HPDE6-E6E7 (cell line): Measurements from ENCODE around the gene PRSS56.
"Not testable (repeated sequence)": the region's sequence is repeated elsewhere in the genome, so short reads cannot be mapped to it uniquely, and the experiment has no call there.

Experiments used
- DNase-seq: peaks from one replicate; pipeline ENCODE4 v3.0.0; 2011; ENCODE audit warnings: missing footprints; ENCODE audit errors: extremely low spot score

The PRSS56 gene

GRCh38 chr2:232541961-232542714 lies 21.9 kb downstream of the PRSS56 start:
- DNase-seq: no peak

GRCh38 chr2:232542715-232543467 lies 22.7 kb downstream of the PRSS56 start:
- DNase-seq: no peak

GRCh38 chr2:232543491-232543890 lies 23.3 kb downstream of the PRSS56 start:
- no peak for DNase-seq

- no peak for DNase-seq
These were observed 23.9 kb downstream of the PRSS56 start for GRCh38 chr2:232543928-232544631.

GRCh38 chr2:232544674-232545073 lies 24.5 kb downstream of the PRSS56 start:
- no peak for DNase-seq

- no peak for DNase-seq
These were observed 25.6 kb downstream of the PRSS56 start for GRCh38 chr2:232545511-232546375.

GRCh38 chr2:232547991-232548390 lies 27.8 kb downstream of the PRSS56 start:
- DNase-seq: no peak

GRCh38 chr2:232549655-232550353 lies 29.6 kb downstream of the PRSS56 start:
- no peak for DNase-seq

DNA sequence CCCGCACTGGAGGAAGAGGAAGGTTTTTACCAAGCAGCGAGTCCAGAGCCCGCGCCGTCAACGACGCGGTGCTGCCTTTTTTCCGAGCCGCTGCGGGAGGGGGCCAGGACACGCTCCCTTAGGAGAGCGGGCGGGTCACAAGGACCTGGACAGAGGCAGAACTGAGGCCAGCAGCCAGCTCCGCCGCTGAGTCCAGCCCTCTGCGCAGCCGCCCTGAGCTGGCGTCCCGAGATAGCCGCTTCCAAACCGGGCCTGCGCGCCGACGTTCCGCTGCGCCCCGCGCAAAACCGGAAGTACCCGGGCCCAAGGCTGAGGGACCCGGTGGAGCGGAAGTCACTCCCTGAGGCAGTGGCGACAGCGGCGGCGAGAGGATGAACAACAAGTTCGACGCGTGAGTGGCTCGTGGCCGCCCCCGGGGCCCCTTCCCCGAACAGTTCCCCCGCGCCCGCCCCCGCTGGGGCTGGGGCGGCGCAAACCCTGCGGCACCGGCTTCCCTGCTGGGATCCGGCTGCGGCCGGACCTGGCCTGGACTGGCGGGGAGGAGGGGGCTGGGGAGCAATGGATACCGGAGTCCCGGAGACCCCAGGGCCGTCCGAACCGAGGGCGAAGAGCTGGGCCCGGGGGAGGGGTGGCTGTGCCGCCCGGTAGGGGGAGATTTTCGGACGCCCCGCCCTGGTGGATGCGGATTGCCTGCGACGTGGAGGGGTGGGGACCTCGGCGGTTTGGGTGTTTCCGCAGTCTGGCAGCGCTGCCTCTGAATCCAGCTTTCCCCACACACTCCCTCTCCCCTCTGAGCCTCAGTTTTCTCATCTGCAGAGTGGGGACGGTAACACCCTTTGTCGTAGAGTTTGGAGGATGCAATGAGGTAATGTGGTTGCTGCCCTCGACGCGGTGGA lies 30.4 kb downstream of the PRSS56 start, which contains the start of the genes EIF4E2 and TIGD1:
Gene EIF4E2 (plus strand): TSS at position 336 of the 896 bp plus-strand sequence. CDS start 36 bp downstream, at position 372.
Gene TIGD1 (minus strand): TSS at position 204 of the 896 bp plus-strand sequence. CDS start 675 bp downstream, outside the sequence.
- DNase-seq: peak; percentile 98

DNA sequence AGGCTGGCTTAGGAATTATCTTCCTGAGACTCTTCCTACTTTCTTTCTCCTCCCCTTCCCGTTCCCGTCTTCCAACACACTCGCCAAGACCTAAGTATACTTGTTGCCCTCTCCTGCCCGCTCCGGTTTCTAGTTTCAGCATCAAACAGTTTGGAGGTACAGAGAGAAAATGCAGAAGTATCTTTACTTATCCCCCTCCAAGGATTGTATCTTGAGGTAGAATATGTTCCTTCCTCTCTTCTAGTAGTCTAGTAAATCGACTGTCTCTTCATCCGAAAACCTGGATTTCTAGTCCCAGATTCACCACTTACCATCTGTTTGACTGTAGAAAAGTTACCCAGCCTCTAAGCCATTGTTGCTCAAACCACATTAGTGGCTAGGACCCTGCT lies 31.1 kb downstream of the PRSS56 start:
- DNase-seq: no peak

DNA sequence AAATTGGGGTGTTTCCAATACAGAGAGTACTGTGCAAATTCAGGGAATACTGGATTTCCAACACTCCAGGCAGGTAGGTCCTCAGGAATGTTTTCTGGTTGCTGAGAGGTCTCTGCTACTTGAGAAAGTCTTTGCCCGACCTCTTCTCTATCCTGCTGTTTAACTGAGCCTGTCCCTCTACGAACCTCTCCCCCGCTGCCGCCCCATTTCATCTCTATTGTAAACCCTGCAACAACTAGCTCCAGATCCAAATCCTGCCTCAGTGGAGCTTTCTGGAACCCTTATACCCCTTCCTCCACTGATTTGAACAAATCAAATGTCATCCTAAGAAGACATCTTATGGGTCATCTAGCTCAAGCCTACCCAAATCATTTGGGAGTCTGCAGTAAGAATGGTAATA lies 31.6 kb downstream of the PRSS56 start:
- DNase-seq: no peak

GRCh38 chr2:232556426-232556825 lies 36.2 kb downstream of the PRSS56 start:
- no peak for DNase-seq

DNA sequence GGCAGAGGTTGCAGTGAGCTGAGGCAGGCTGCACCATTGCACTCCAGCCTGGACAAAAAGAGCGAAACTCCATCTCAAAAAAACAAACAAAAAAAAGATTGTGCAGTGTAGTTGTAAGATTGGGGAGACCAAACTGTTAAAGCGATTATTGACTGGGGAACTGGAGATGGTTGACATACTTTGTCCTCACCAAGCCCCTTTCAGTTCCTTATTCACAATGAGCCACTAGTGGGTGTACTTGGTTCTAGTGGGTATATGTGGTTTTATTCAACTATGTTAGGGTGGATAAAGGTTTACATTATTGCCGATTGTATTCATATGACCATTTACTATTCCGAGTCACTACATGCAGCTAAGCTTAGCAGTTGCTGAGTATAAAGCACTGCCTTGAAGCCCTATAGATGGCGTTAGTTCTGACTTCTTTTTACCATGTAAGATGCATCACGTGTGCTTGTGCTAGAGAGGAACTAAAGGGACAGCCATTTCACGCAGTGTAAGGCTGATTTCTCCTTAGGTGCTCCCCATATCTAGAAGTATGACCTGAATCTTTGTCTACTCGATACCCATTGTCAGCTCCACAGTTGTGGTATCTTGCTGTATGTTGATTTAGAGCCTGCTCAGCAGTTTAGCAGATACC lies 42.4 kb downstream of the PRSS56 start:
- DNase-seq: no peak

DNA sequence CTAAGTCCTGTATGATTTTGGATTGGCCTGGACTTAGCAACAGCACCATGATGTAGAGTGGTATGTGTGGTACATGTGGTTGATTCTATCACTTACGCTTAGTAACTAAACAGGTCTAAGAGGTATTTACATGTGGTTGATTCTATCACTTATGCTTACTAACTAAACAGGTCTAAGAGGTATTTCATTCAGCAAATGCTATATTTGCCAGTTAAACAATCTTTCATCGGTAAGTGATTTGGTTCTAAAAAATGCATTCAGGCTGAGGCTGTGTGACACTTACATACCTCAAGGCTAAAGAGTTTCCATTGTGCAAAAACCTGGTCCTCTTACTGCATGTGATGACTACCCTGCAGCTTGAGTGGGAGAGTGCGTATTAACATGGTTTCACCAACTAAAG lies 43.4 kb downstream of the PRSS56 start:
- DNase-seq: no peak

- DNase-seq: no peak
These were observed 47.5 kb downstream of the PRSS56 start for GRCh38 chr2:232567721-232568120.

- no peak for DNase-seq
These were observed 48.0 kb downstream of the PRSS56 start for GRCh38 chr2:232568161-232568560.

- no peak for DNase-seq
These were observed 49.4 kb downstream of the PRSS56 start for GRCh38 chr2:232569541-232569940.

DNA sequence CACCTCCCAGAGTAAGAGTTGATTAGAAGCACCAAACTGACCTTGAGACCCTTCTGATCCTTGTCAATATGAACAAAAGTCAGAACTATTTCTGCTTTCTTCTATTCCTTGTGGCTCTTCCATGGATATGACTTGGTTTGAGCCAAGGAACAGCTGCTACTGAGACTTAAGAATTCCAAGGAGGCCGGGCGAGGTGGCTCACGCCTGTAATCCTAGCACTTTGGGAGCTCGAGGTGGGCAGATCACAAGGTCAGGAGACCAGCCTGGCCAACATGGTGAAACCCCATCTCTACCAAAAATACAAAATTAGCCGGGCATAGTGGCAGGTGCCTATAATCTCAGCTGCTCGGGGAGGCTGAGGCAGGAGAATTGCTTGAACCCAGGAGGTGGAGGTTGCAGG lies 50.3 kb downstream of the PRSS56 start:
- DNase-seq: not testable (repeated sequence)

- DNase-seq: no peak
These were observed 50.9 kb downstream of the PRSS56 start for GRCh38 chr2:232571026-232571474.
